Measurements from ENCODE around the gene ZC3H6.
A peak's percentile ranks its signal among the peaks of the same experiment; 100 is the strongest.

Gene ZC3H6, protein sequence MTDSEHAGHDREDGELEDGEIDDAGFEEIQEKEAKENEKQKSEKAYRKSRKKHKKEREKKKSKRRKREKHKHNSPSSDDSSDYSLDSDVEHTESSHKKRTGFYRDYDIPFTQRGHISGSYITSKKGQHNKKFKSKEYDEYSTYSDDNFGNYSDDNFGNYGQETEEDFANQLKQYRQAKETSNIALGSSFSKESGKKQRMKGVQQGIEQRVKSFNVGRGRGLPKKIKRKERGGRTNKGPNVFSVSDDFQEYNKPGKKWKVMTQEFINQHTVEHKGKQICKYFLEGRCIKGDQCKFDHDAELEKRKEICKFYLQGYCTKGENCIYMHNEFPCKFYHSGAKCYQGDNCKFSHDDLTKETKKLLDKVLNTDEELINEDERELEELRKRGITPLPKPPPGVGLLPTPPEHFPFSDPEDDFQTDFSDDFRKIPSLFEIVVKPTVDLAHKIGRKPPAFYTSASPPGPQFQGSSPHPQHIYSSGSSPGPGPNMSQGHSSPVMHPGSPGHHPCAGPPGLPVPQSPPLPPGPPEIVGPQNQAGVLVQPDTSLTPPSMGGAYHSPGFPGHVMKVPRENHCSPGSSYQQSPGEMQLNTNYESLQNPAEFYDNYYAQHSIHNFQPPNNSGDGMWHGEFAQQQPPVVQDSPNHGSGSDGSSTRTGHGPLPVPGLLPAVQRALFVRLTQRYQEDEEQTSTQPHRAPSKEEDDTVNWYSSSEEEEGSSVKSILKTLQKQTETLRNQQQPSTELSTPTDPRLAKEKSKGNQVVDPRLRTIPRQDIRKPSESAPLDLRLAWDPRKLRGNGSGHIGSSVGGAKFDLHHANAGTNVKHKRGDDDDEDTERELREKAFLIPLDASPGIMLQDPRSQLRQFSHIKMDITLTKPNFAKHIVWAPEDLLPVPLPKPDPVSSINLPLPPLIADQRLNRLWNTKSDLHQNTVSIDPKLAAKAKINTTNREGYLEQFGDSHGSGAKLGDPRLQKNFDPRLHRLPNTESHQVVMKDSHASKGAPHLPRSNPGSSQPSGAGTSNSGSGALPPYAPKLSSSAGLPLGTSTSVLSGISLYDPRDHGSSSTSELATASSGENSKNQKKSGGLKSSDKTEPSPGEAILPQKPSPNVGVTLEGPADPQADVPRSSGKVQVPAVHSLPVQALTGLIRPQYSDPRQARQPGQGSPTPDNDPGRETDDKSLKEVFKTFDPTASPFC

DNA sequence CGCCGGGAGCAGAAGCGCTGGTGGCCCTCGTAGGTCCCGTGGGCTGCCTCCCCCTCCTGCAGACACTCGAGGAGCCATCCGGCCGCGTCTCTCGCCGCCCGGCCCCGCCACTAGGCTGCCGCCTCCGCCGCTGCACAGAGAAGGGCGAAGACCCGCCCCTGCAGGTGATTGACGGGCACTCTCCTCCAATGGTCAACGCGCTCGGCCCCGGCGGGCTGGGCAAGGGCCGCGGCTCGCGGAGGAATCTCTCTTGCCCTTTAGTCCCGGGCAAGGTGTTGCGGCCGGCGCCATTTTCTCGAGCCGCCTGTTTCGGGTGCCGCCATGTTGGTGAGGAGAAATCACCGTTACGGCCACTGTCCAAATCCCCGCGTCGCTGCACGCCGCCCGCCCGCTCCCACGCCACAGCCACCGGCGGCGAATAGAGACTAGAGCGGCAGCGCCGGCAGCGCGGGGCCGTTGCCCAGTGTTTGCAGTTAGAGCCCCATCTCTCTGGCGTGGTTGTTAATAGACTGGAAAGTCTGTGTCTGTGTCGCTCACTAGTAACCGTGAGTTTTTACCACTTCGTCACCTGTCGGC lies at the start of gene ZC3H6:
ZC3H6 (plus strand) TSS at position 287 of the 576 bp plus-strand sequence. CDS start 398 bp downstream, outside the sequence.
- DNase-seq (ENCODE audit: low read depth): peak; percentile 99
- TF ChIP-seq, protein P1, sequence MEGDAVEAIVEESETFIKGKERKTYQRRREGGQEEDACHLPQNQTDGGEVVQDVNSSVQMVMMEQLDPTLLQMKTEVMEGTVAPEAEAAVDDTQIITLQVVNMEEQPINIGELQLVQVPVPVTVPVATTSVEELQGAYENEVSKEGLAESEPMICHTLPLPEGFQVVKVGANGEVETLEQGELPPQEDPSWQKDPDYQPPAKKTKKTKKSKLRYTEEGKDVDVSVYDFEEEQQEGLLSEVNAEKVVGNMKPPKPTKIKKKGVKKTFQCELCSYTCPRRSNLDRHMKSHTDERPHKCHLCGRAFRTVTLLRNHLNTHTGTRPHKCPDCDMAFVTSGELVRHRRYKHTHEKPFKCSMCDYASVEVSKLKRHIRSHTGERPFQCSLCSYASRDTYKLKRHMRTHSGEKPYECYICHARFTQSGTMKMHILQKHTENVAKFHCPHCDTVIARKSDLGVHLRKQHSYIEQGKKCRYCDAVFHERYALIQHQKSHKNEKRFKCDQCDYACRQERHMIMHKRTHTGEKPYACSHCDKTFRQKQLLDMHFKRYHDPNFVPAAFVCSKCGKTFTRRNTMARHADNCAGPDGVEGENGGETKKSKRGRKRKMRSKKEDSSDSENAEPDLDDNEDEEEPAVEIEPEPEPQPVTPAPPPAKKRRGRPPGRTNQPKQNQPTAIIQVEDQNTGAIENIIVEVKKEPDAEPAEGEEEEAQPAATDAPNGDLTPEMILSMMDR (conservative IDR thresholded peaks at IDR 0.05; ENCODE audit: low read depth, low read length): peak; percentile 15
- peak within 1 kb of the TSS; percentile 97 for H3K4me3 ChIP-seq (ENCODE audit: low read depth, low read length)

DNA sequence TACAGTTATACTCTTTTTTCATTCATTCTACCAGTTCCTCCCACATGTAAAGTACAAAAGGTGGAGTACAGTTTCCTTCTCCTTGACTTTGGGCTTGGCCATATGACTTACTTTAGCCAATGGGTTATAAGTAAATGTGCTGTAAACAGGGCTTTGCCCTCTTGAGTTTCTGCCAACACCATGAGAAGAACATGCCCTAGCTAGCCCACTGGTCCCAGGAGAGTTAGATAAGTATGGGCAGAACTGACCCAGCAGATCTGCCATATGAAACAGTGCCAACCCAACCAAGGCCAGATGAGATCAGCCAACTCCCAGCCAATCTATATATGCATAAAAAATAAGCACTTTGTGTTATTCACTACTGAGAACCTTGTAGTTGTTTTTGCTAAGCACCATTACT lies 46.0 kb upstream of the ZC3H6 start:
- TF ChIP-seq, protein P1 (conservative IDR thresholded peaks at IDR 0.05; ENCODE audit: low read depth, low read length): no peak
- DNase-seq (ENCODE audit: low read depth): peak; percentile 13
- no peak overlapping the region for H3K4me3 ChIP-seq (ENCODE audit: low read depth, low read length)

DNA sequence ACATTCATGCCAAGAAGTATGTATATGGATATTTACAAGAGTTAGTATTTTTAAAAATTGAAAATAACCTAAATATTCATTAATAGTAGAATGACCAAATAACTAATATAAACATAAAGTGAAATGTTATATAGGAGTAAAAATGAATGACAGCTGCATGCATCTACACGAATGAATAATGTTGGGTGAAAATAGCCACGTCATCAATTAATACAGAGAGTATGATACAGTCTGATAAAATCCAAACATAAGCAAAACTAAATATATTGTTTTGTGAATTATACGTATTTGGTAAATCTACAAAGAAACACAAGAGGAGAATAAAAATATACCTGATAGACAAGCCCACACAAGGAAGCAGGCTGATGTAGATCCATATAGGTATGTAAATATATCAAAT lies 45.0 kb upstream of the ZC3H6 start:
- no peak for DNase-seq (ENCODE audit: low read depth)
- TF ChIP-seq, protein P1 (conservative IDR thresholded peaks at IDR 0.05; ENCODE audit: low read depth, low read length): no peak
- no peak overlapping the region for H3K4me3 ChIP-seq (ENCODE audit: low read depth, low read length)

DNA sequence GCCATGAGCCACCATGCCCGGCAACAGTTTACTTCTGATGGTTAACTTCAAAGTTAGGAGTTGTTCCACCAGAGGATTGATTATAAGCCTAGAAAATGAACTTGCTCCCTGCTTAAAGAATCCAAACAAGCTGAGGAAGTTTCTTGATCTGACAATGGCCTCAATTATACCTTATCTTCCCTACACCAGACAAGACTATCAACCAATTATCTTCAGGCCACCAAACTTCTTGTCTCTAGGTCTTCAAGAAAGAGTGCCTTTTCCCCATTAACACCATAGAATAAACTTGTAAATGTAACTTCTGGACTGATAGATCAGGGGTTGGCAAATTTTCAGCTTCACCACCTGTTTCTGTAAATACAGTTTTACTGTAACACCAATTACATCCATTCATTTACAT lies 35.5 kb upstream of the ZC3H6 start:
- TF ChIP-seq, protein P1 (conservative IDR thresholded peaks at IDR 0.05; ENCODE audit: low read depth, low read length): no peak
- DNase-seq (ENCODE audit: low read depth): no peak
- no peak overlapping the region for H3K4me3 ChIP-seq (ENCODE audit: low read depth, low read length)

DNA sequence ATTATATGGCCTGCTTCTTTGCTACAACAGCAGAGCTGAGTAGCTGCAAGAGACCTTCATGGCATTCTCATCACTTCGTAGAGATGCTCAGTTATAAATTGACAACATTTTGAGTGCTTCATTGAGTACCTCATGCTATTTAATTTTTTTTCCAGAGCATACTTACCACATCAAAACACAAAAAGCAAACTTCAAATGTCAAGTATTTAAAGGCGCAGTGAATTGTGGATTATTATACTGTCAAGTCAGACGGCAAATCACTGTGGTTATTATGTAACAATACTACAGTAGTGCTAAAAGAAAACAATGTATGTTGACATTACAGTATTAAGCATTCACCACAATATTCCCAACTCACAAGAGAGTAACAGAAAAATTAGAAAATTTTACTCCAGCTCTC lies 33.0 kb upstream of the ZC3H6 start:
- TF ChIP-seq, protein P1 (conservative IDR thresholded peaks at IDR 0.05; ENCODE audit: low read depth, low read length): no peak
- H3K4me3 ChIP-seq (ENCODE audit: low read depth, low read length): no peak overlapping the region
- DNase-seq (ENCODE audit: low read depth): no peak

DNA sequence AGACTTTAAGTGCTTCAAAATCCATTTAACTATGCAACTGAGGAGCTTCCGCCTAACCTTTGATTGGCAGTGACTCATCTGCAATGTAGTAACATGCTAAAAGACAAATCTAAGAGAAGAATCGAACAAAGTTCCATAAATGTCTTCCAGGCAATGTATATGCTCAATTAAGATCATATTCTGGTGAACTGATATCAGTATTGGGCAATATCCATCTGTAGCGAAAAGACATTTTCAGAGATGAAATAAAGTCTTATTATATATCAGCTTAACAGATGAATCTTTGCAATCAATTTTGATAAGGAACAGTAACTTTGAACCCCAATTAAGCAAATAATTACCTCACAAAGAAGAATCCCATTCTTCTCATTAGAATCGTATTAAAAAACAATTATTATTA lies 32.2 kb upstream of the ZC3H6 start:
- H3K4me3 ChIP-seq (ENCODE audit: low read depth, low read length): no peak overlapping the region
- DNase-seq (ENCODE audit: low read depth): no peak
- TF ChIP-seq, protein P1 (conservative IDR thresholded peaks at IDR 0.05; ENCODE audit: low read depth, low read length): no peak
